Neuron (in vitro differentiated cells): Measurements from ENCODE around the gene SELENOW.
"Not testable (repeated sequence)": the region's sequence is repeated elsewhere in the genome, so short reads cannot be mapped to it uniquely, and the experiment has no call there.

ENCODE experiments used
- H2AFZ ChIP-seq: one replicate; pipeline ENCODE4 v1.6.1; 2013; ENCODE audit warnings: low read depth, mild to moderate bottlenecking, inconsistent platforms, low read length, moderate library complexity
- H3K27me3 ChIP-seq: one replicate; pipeline ENCODE4 v1.6.1; 2013; ENCODE audit warnings: low read length; ENCODE audit not compliant: insufficient read depth
- H3K36me3 ChIP-seq: one replicate; pipeline ENCODE4 v1.6.1; 2013; ENCODE audit warnings: low read length; ENCODE audit not compliant: insufficient read depth
- H3K4me1 ChIP-seq: one replicate; pipeline ENCODE4 v1.6.1; 2013; ENCODE audit warnings: low read length; ENCODE audit not compliant: insufficient read depth
- H3K4me3 ChIP-seq: 2 replicates; pipeline ENCODE4 v1.5.1; 2013; ENCODE audit warnings: mild to moderate bottlenecking, low read length, moderate library complexity
- H3K9me3 ChIP-seq: one replicate; pipeline ENCODE4 v1.6.1; 2013; ENCODE audit warnings: low read length

Gene SELENOW

GRCh38 chr19:47778049-47778953, at the start of gene SELENOW:
TSS of gene SELENOW (plus strand) at chr19:47778703. CDS start at chr19:47778786, 83 bp downstream.
- Histone ChIP-seq H3K4me1 (peaks cover 17% of the 10 kb centered on the region), H3K9me3 (no peaks in the 10 kb centered on the region), H2AFZ (peak within 1 kb of the TSS; percentile 91), H3K36me3 (peaks cover 23% of the 10 kb centered on the region), H3K27me3 (no peaks in the 10 kb centered on the region), H3K4me3 (peak within 1 kb of the TSS; percentile 80)

GRCh38 chr19:47729468-47729798, 49.1 kb upstream of the SELENOW start:
- H3K4me1 ChIP-seq, result no peaks in the 10 kb centered on the region
- H2AFZ ChIP-seq, result no peak overlapping the region
- H3K36me3 ChIP-seq, result no peaks in the 10 kb centered on the region
- no peak overlapping the region for H3K4me3 ChIP-seq
- H3K27me3 ChIP-seq, result peaks cover 13% of the 10 kb centered on the region
- no peaks in the 10 kb centered on the region for H3K9me3 ChIP-seq

- Histone ChIP-seq H3K27me3 (peaks cover 13% of the 10 kb centered on the region), H3K9me3 (no peaks in the 10 kb centered on the region), H3K4me1 (no peaks in the 10 kb centered on the region), H2AFZ (no peak overlapping the region), H3K36me3 (no peaks in the 10 kb centered on the region), H3K4me3 (no peak overlapping the region)
Observed at GRCh38 chr19:47729799-47730520, 48.5 kb upstream of the SELENOW start.

GRCh38 chr19:47730521-47730889, 48.0 kb upstream of the SELENOW start:
- H3K4me3 ChIP-seq, result no peak overlapping the region
- H3K27me3 ChIP-seq, result peaks cover 13% of the 10 kb centered on the region
- no peaks in the 10 kb centered on the region for H3K4me1 ChIP-seq
- no peaks in the 10 kb centered on the region for H3K9me3 ChIP-seq
- H2AFZ ChIP-seq, result no peak overlapping the region
- no peaks in the 10 kb centered on the region for H3K36me3 ChIP-seq

- Histone ChIP-seq H3K27me3 (peaks cover 13% of the 10 kb centered on the region), H3K4me3 (no peak overlapping the region), H3K9me3 (no peaks in the 10 kb centered on the region), H2AFZ (no peak overlapping the region), H3K4me1 (no peaks in the 10 kb centered on the region), H3K36me3 (no peaks in the 10 kb centered on the region)
Observed at GRCh38 chr19:47730910-47731309, 47.6 kb upstream of the SELENOW start.

GRCh38 chr19:47735131-47735530, 43.4 kb upstream of the SELENOW start:
- H3K27me3 ChIP-seq, result peaks cover 4% of the 10 kb centered on the region
- no peaks in the 10 kb centered on the region for H3K9me3 ChIP-seq
- H3K4me3 ChIP-seq, result no peak overlapping the region
- no peaks in the 10 kb centered on the region for H3K4me1 ChIP-seq
- no peaks in the 10 kb centered on the region for H3K36me3 ChIP-seq
- no peak overlapping the region for H2AFZ ChIP-seq

- H2AFZ ChIP-seq, result no peak overlapping the region
- H3K4me1 ChIP-seq, result no peaks in the 10 kb centered on the region
- H3K9me3 ChIP-seq, result no peaks in the 10 kb centered on the region
- no peaks in the 10 kb centered on the region for H3K27me3 ChIP-seq
- no peaks in the 10 kb centered on the region for H3K36me3 ChIP-seq
- H3K4me3 ChIP-seq, result no peak overlapping the region
Observed at GRCh38 chr19:47740866-47741519, 37.5 kb upstream of the SELENOW start.

GRCh38 chr19:47741544-47742140, 36.9 kb upstream of the SELENOW start:
- Histone ChIP-seq H3K4me3 (no peak overlapping the region), H3K9me3 (no peaks in the 10 kb centered on the region), H3K36me3 (peaks cover under 1% of the 10 kb centered on the region), H2AFZ (no peak overlapping the region), H3K27me3 (no peaks in the 10 kb centered on the region), H3K4me1 (peaks cover 2% of the 10 kb centered on the region)

- Histone ChIP-seq H3K27me3 (no peaks in the 10 kb centered on the region), H2AFZ (peak overlapping the region; percentile 31), H3K4me1 (peaks cover 2% of the 10 kb centered on the region), H3K4me3 (no peak overlapping the region), H3K9me3 (no peaks in the 10 kb centered on the region), H3K36me3 (peaks cover 7% of the 10 kb centered on the region)
Observed at GRCh38 chr19:47742634-47743033, 35.9 kb upstream of the SELENOW start.

GRCh38 chr19:47745010-47745901, 33.2 kb upstream of the SELENOW start, which contains the start of gene NOP53:
TSS of gene NOP53 (plus strand) at chr19:47745546. CDS start at chr19:47745560, 14 bp downstream.
- Histone ChIP-seq H3K9me3 (no peaks in the 10 kb centered on the region), H2AFZ (peak within 1 kb of the TSS; percentile 91), H3K27me3 (no peaks in the 10 kb centered on the region), H3K36me3 (peaks cover 28% of the 10 kb centered on the region), H3K4me3 (peak within 1 kb of the TSS; percentile 81), H3K4me1 (peaks cover 2% of the 10 kb centered on the region)

GRCh38 chr19:47746129-47746528, 32.4 kb upstream of the SELENOW start:
- peak overlapping the region; percentile 81 for H3K4me3 ChIP-seq
- H3K9me3 ChIP-seq, result not testable (repeated sequence)

GRCh38 chr19:47749326-47749725, 29.2 kb upstream of the SELENOW start:
- H2AFZ ChIP-seq, result no peak overlapping the region
- no peaks in the 10 kb centered on the region for H3K9me3 ChIP-seq
- no peaks in the 10 kb centered on the region for H3K27me3 ChIP-seq
- H3K4me3 ChIP-seq, result no peak overlapping the region
- peaks cover 2% of the 10 kb centered on the region for H3K4me1 ChIP-seq
- H3K36me3 ChIP-seq, result peaks cover 65% of the 10 kb centered on the region

More at GRCh38 chr19:47746129-47746528, 32.4 kb upstream of the SELENOW start:
- not testable (repeated sequence) for H3K27me3 ChIP-seq, H3K4me1 ChIP-seq, H2AFZ ChIP-seq
- peaks cover 37% of the 10 kb centered on the region for H3K36me3 ChIP-seq
